Measurements from ENCODE around the gene QRICH2.

QRICH2 gene

GRCh38 chr17:76296186-76296585 lies 11.9 kb downstream of the QRICH2 start:
- Histone ChIP-seq H3K4me1 (ENCODE audit: insufficient read depth, low read length, severe bottlenecking) (no peaks in the 10 kb centered on the region), H3K9me3 (ENCODE audit: low read length) (no peaks in the 10 kb centered on the region)
- no peak for TF ChIP-seq EZH2 (IDR thresholded peaks at IDR 0.05; ENCODE audit: borderline replicate concordance, low read length)
- TF ChIP-seq CTCF (IDR thresholded peaks at IDR 0.05; ENCODE audit: low read length) = no peak

GRCh38 chr17:76293106-76293505 lies 15.0 kb downstream of the QRICH2 start:
- Histone ChIP-seq H3K79me2 (ENCODE audit: insufficient read depth, low read length) (no peaks in the 10 kb centered on the region), H3F3A (ENCODE audit: insufficient read depth, low read length) (no peaks in the 10 kb centered on the region), H3K9me2 (ENCODE audit: low read depth, low read length) (no peaks in the 10 kb centered on the region), H4K20me1 (ENCODE audit: insufficient read depth, low read length) (no peaks in the 10 kb centered on the region), H3K36me3 (ENCODE audit: insufficient read depth, low read length) (peaks cover 18% of the 10 kb centered on the region), H3K27ac (ENCODE audit: low read depth, low read length, poor library complexity, severe bottlenecking) (no peak overlapping the region), H3K9me3 (ENCODE audit: low read length) (no peaks in the 10 kb centered on the region), H3K9ac (ENCODE audit: low read length) (no peak overlapping the region), H3K4me1 (ENCODE audit: insufficient read depth, low read length, severe bottlenecking) (no peaks in the 10 kb centered on the region), H2AFZ (ENCODE audit: low read length) (no peak overlapping the region), H3K27me3 (ENCODE audit: insufficient read depth, low read length) (no peaks in the 10 kb centered on the region), H3K4me2 (ENCODE audit: low read length) (no peak overlapping the region), H3K4me3 (ENCODE audit: low read depth, low read length, poor library complexity, severe bottlenecking) (no peak overlapping the region)
- TF ChIP-seq EZH2 (IDR thresholded peaks at IDR 0.05; ENCODE audit: borderline replicate concordance, low read length) (no peak), CTCF (IDR thresholded peaks at IDR 0.05; ENCODE audit: low read length) (no peak)

More at GRCh38 chr17:76296186-76296585, 11.9 kb downstream of the QRICH2 start:
- Histone ChIP-seq H3K27ac (ENCODE audit: low read depth, low read length, poor library complexity, severe bottlenecking) (no peak overlapping the region), H3K36me3 (ENCODE audit: insufficient read depth, low read length) (peaks cover 12% of the 10 kb centered on the region), H2AFZ (ENCODE audit: low read length) (no peak overlapping the region), H3K79me2 (ENCODE audit: insufficient read depth, low read length) (no peaks in the 10 kb centered on the region), H3K9ac (ENCODE audit: low read length) (no peak overlapping the region), H4K20me1 (ENCODE audit: insufficient read depth, low read length) (no peaks in the 10 kb centered on the region), H3F3A (ENCODE audit: insufficient read depth, low read length) (no peaks in the 10 kb centered on the region), H3K27me3 (ENCODE audit: insufficient read depth, low read length) (no peaks in the 10 kb centered on the region), H3K9me2 (ENCODE audit: low read depth, low read length) (no peaks in the 10 kb centered on the region), H3K4me2 (ENCODE audit: low read length) (no peak overlapping the region), H3K4me3 (ENCODE audit: low read depth, low read length, poor library complexity, severe bottlenecking) (no peak overlapping the region)

GRCh38 chr17:76292567-76292966 lies 15.5 kb downstream of the QRICH2 start:
- H4K20me1 ChIP-seq (ENCODE audit: insufficient read depth, low read length) = no peaks in the 10 kb centered on the region
- H3K4me3 ChIP-seq (ENCODE audit: low read depth, low read length, poor library complexity, severe bottlenecking) = no peak overlapping the region
- H3K79me2 ChIP-seq (ENCODE audit: insufficient read depth, low read length) = no peaks in the 10 kb centered on the region
- no peak overlapping the region for H3K9ac ChIP-seq (ENCODE audit: low read length)
- H3K4me2 ChIP-seq (ENCODE audit: low read length) = no peak overlapping the region
- H3K9me3 ChIP-seq (ENCODE audit: low read length) = no peaks in the 10 kb centered on the region
- no peaks in the 10 kb centered on the region for H3K4me1 ChIP-seq (ENCODE audit: insufficient read depth, low read length, severe bottlenecking)
- no peak overlapping the region for H3K27ac ChIP-seq (ENCODE audit: low read depth, low read length, poor library complexity, severe bottlenecking)
- TF ChIP-seq EZH2 (IDR thresholded peaks at IDR 0.05; ENCODE audit: borderline replicate concordance, low read length) = no peak
- no peak for TF ChIP-seq CTCF (IDR thresholded peaks at IDR 0.05; ENCODE audit: low read length)
- H2AFZ ChIP-seq (ENCODE audit: low read length) = no peak overlapping the region
- H3K27me3 ChIP-seq (ENCODE audit: insufficient read depth, low read length) = no peaks in the 10 kb centered on the region
- H3K9me2 ChIP-seq (ENCODE audit: low read depth, low read length) = no peaks in the 10 kb centered on the region
- H3F3A ChIP-seq (ENCODE audit: insufficient read depth, low read length) = no peaks in the 10 kb centered on the region
- peaks cover 18% of the 10 kb centered on the region for H3K36me3 ChIP-seq (ENCODE audit: insufficient read depth, low read length)

All from OCI-LY1 (cell line).